GM12878 (cell line): ENCODE measurements around the gene SLC39A11.
"Not testable (repeated sequence)": the region's sequence is repeated elsewhere in the genome, so short reads cannot be mapped to it uniquely, and the experiment has no call there.

Source experiments
- POLR2A ChIP-seq: IDR thresholded peaks from 2 replicates; pipeline ENCODE4 v1.6.1; 2011; ENCODE audit warnings: low read depth, mild to moderate bottlenecking, low read length
- POLR2AphosphoS5 ChIP-seq: IDR thresholded peaks from 2 replicates; pipeline ENCODE4 v1.6.1; 2011; ENCODE audit warnings: mild to moderate bottlenecking, low read length, inconsistent platforms
- TF ChIP-seq, protein P1 (sequence below), 3 experiments: IDR thresholded peaks in 2 of 3; conservative IDR thresholded peaks in 1 of 3; 2 replicates each; pipeline ENCODE4 v1.5.1; 2011; ENCODE audit warnings: low read depth in 3 of 3, low read length in 3 of 3, mild to moderate bottlenecking in 3 of 3, control low read depth in 2 of 3, moderate library complexity in 2 of 3, inconsistent platforms in 1 of 3, mixed read lengths in 1 of 3; ENCODE audit not compliant: control insufficient read depth in 2 of 3, insufficient read depth in 1 of 3; ENCODE audit errors: extremely low read depth in 1 of 3

DNA sequence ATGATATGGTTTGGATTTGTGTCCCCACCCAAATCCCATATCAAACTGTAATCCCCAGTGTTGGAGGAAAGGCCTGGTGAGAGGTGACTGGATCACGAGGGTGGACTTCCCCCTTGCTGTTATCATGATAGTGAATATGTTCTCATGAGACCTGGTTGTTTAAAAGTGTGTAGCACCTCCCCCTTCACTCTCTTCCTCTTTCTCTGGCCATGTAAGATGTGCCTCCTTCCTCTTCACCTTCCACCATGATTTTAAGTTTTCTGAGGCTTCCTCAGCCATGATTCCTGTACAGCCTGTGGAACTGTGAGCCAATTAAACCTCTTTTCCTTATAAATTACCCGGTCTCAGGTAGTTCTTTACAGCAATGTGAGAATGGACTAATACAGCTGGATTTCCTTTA, 266.4 kb downstream of the SLC39A11 start:
- TF ChIP-seq POLR2AphosphoS5, POLR2A: not testable (repeated sequence)
- TF ChIP-seq, protein P1, sequence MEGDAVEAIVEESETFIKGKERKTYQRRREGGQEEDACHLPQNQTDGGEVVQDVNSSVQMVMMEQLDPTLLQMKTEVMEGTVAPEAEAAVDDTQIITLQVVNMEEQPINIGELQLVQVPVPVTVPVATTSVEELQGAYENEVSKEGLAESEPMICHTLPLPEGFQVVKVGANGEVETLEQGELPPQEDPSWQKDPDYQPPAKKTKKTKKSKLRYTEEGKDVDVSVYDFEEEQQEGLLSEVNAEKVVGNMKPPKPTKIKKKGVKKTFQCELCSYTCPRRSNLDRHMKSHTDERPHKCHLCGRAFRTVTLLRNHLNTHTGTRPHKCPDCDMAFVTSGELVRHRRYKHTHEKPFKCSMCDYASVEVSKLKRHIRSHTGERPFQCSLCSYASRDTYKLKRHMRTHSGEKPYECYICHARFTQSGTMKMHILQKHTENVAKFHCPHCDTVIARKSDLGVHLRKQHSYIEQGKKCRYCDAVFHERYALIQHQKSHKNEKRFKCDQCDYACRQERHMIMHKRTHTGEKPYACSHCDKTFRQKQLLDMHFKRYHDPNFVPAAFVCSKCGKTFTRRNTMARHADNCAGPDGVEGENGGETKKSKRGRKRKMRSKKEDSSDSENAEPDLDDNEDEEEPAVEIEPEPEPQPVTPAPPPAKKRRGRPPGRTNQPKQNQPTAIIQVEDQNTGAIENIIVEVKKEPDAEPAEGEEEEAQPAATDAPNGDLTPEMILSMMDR (IDR thresholded peaks at IDR 0.05 in 2 of 3, conservative IDR thresholded peaks at IDR 0.05 in 1 of 3; ENCODE audit: control insufficient read depth in 2 of 3, extremely low read depth in 1 of 3, insufficient read depth in 1 of 3, low read depth in 3 of 3, low read length in 3 of 3), result not testable (repeated sequence)
